HCT116 (cell line): ENCODE results near the gene POLR2H. TPM values are rescaled to one million over a fixed set of nuclear protein-coding genes. Genes with fewer than 3 reads are reported as not detected.

Source experiments
- ATAC-seq: fragments of 200-7000 bp; cut with Tn5 transposase; 2 replicates; pipeline ENCODE4 v1.9.1; 2020; ENCODE audit warnings: mild to moderate bottlenecking, moderate library complexity
- BruUV-seq: library from RNA; stranded (reverse); fragments of 400-500 nt; replicated peaks from 2 replicates; lab custom pipeline; 2021; lab: Mats Ljungman, UMichigan
- CTCF ChIA-PET: fragments of 300-600 bp; sonication (Branson Sonifier 250); formaldehyde crosslinking; loops from one replicate; lab custom pipeline; 2021; ENCODE audit warnings: antibody characterized with exemption; lab: Charles Lee
- POLR2A ChIA-PET: fragments of 300-600, 350-600 bp; sonication (Branson Sonifier 250); formaldehyde crosslinking; loops from one replicate; lab custom pipeline; 2021; ENCODE audit warnings: antibody characterized with exemption; lab: Charles Lee
- RAD21 ChIA-PET, 2 experiments: fragments of 300-600 bp; sonication (Branson Sonifier 250); formaldehyde crosslinking; loops; one replicate each; lab custom pipeline; 2023; ENCODE audit warnings: low total read pairs in 2 of 2; ENCODE audit not compliant: uncharacterized antibody in 2 of 2, unreplicated experiment in 2 of 2, low non-redundant PET in 1 of 2; lab: Charles Lee
- DNase-seq: peaks from one replicate; pipeline ENCODE4 v3.0.0-alpha.2; 2010; ENCODE audit warnings: low read depth, low spot score
- H2AFZ ChIP-seq: fragments of 200-600 bp; shearing (Covaris generic), sonication (generic); 2 replicates; pipeline ENCODE4 v1.6.1; 2017; ENCODE audit warnings: low read depth, mixed run types, mixed read lengths, antibody characterized with exemption, low read length; ENCODE audit not compliant: poor library complexity, severe bottlenecking
- H3K27ac ChIP-seq: 2 replicates; pipeline ENCODE4 v1.5.1; 2012; ENCODE audit warnings: low read depth, low read length
- H3K27me3 ChIP-seq: fragments of 200-600 bp; sonication (generic); 2 replicates; pipeline ENCODE4 v1.6.1; 2016; ENCODE audit warnings: mixed run types, low read length, mixed read lengths; ENCODE audit not compliant: insufficient read depth
- H3K36me3 ChIP-seq, 2 experiments: fragments of 200-500 bp in 1 of 2; fragments of 200-600 bp in 1 of 2; sonication (Bioruptor generic) in 1 of 2; sonication (generic) in 1 of 2; 2 replicates each; pipeline versions ENCODE4 v1.5.1 to v1.6.1; 2014 to 2016; ENCODE audit warnings: low read length in 2 of 2, inconsistent platforms in 1 of 2, mixed read lengths in 1 of 2, mixed run types in 1 of 2; ENCODE audit not compliant: insufficient read depth in 2 of 2, control insufficient read depth in 1 of 2
- H3K4me1 ChIP-seq, 2 experiments: fragments of 200-600 bp in 1 of 2; sonication (generic) in 1 of 2; 2 replicates each; pipeline versions ENCODE4 v1.5.1 to v1.6.1; 2012 to 2017; ENCODE audit warnings: low read length in 2 of 2, inconsistent platforms in 1 of 2, mild to moderate bottlenecking in 1 of 2, mixed read lengths in 1 of 2, mixed run types in 1 of 2, moderate library complexity in 1 of 2; ENCODE audit not compliant: insufficient read depth in 2 of 2, control insufficient read depth in 1 of 2
- H3K4me2 ChIP-seq: fragments of 200-600 bp; sonication (generic); 2 replicates; pipeline ENCODE4 v1.6.1; 2017; ENCODE audit warnings: mixed run types, low read length, mixed read lengths
- H3K4me3 ChIP-seq, 2 experiments: fragments of 200-600 bp in 1 of 2; sonication (generic) in 1 of 2; replicated peaks in 1 of 2; 2 replicates each; pipeline ENCODE4 v1.5.1; 2011 to 2016; ENCODE audit warnings: low read length in 2 of 2, control low read depth in 1 of 2, low read depth in 1 of 2, mild to moderate bottlenecking in 1 of 2, mixed read lengths in 1 of 2, mixed run types in 1 of 2
- H3K79me2 ChIP-seq: fragments of 200-600 bp; sonication (generic); 2 replicates; pipeline ENCODE4 v1.6.1; 2017; ENCODE audit warnings: mild to moderate bottlenecking, mixed run types, low read length, moderate library complexity, mixed read lengths; ENCODE audit not compliant: insufficient read depth
- H3K9ac ChIP-seq: fragments of 200-600 bp; sonication (generic); 2 replicates; pipeline ENCODE4 v1.6.1; 2016; ENCODE audit warnings: low read length, mixed read lengths
- H3K9me2 ChIP-seq: fragments of 200-600 bp; sonication (generic), shearing (Covaris generic); 2 replicates; pipeline ENCODE4 v1.6.1; 2017; ENCODE audit warnings: mixed run types, mild to moderate bottlenecking, moderate library complexity; ENCODE audit not compliant: insufficient read depth
- H3K9me3 ChIP-seq, 2 experiments: fragments of 200-500 bp in 1 of 2; fragments of 200-600 bp in 1 of 2; sonication (Bioruptor generic) in 1 of 2; sonication (generic) in 1 of 2; 2 replicates each; pipeline ENCODE4 v1.6.1; 2014 to 2017; ENCODE audit warnings: low read length in 2 of 2, mixed read lengths in 2 of 2, inconsistent platforms in 1 of 2, low read depth in 1 of 2, mild to moderate bottlenecking in 1 of 2, mixed run types in 1 of 2, moderate library complexity in 1 of 2; ENCODE audit not compliant: control insufficient read depth in 1 of 2, insufficient read depth in 1 of 2
- H4K20me1 ChIP-seq: fragments of 200-600 bp; sonication (generic), shearing (Covaris generic); 2 replicates; pipeline ENCODE4 v1.6.1; 2017; ENCODE audit warnings: mixed run types, mild to moderate bottlenecking, moderate library complexity; ENCODE audit not compliant: insufficient read depth
- CBX3 ChIP-seq: IDR thresholded peaks from 2 replicates; pipeline ENCODE4 v1.6.1; 2012; ENCODE audit warnings: low read depth
- CEBPB ChIP-seq: IDR thresholded peaks from 2 replicates; pipeline ENCODE4 v1.6.1; 2012; ENCODE audit warnings: low read depth
- EGR1 ChIP-seq: IDR thresholded peaks from 2 replicates; pipeline ENCODE4 v1.6.1; 2012; ENCODE audit warnings: low read depth
- ELF1 ChIP-seq: IDR thresholded peaks from 2 replicates; pipeline ENCODE4 v1.6.1; 2012; ENCODE audit warnings: low read depth, borderline replicate concordance
- EZH2 ChIP-seq: fragments of 200-600 bp; sonication (generic); IDR thresholded peaks from 2 replicates; pipeline ENCODE4 v1.6.1; 2017; ENCODE audit warnings: antibody characterized with exemption, mixed run types
- EZH2phosphoT487 ChIP-seq: fragments of 200-600 bp; IDR thresholded peaks from 2 replicates; pipeline ENCODE4 v1.6.1; 2018; ENCODE audit warnings: antibody characterized with exemption, borderline replicate concordance
- FOSL1 ChIP-seq: IDR thresholded peaks from 2 replicates; pipeline ENCODE4 v1.6.1; 2012; ENCODE audit warnings: low read depth
- JUND ChIP-seq: IDR thresholded peaks from 2 replicates; pipeline ENCODE4 v1.6.1; 2012
- POLR2A ChIP-seq: IDR thresholded peaks from 2 replicates; pipeline ENCODE4 v1.7.0; 2011; ENCODE audit warnings: borderline replicate concordance; ENCODE audit not compliant: insufficient read depth, insufficient read length; ENCODE audit errors: extremely low read depth
- POLR2AphosphoS5 ChIP-seq: IDR thresholded peaks from 2 replicates; pipeline ENCODE4 v1.6.1; 2011; ENCODE audit warnings: mild to moderate bottlenecking, low read depth, low read length, moderate library complexity
- RAD21 ChIP-seq: IDR thresholded peaks from 2 replicates; pipeline ENCODE4 v1.6.1; 2012; ENCODE audit warnings: low read depth, mild to moderate bottlenecking
- SP1 ChIP-seq: IDR thresholded peaks from 2 replicates; pipeline ENCODE4 v1.6.1; 2012; ENCODE audit warnings: low read depth
- ZNF274 ChIP-seq: fragments of 200-500 bp; sonication (Bioruptor generic); IDR thresholded peaks from 2 replicates; pipeline ENCODE4 v1.6.1; 2014; ENCODE audit warnings: mild to moderate bottlenecking, low read depth, low read length, inconsistent platforms
- intact Hi-C: fragments of 100-400 bp; cut with micrococcal nuclease; formaldehyde crosslinking; loops from 2 replicates; pipeline ENCODE4 v1.10.0; 2022
- total RNA-seq: library from RNA; stranded (reverse); gene quantifications from one replicate; pipeline ENCODE4 v1.2.1, GENCODE V29; 2021; ENCODE audit not compliant: unreplicated experiment
- TF ChIP-seq, protein P1 (sequence below): IDR thresholded peaks from 2 replicates; pipeline ENCODE4 v1.6.1; 2012
- TF ChIP-seq, protein P2 (sequence below): IDR thresholded peaks from 2 replicates; pipeline ENCODE4 v1.6.1; 2011; ENCODE audit warnings: mild to moderate bottlenecking, low read length, moderate library complexity; ENCODE audit not compliant: insufficient replicate concordance; ENCODE audit errors: extremely low read depth

Gene POLR2H
- total RNA-seq, 1 experiment from 2014 or later = 156 TPM

DNA sequence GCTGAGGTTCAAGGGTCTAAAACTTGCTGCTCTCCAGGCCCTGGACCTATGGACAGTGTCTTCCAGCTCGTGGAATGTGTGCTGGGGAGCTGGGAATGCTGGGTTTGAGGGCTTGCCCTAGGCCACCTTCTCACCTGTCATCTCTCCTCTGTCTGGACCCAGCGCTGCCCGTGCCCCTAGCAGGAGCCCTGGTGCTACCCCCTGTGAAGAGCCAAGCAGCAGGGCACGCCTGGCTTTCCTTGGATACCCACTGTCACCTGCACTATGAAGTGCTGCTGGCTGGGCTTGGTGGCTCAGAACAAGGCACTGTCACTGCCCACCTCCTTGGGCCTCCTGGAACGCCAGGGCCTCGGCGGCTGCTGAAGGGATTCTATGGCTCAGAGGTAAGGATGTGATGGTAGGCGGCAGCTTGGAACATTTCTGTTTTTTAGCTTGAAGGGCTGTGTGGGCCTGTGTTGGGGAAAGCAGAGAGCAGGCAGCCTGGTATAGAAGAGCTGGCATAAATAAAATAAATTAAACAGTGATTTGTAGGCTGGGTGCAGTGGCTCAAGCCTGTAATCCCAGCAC is 23.4 kb downstream of the POLR2H start:
- no peak for DNase-seq
- Histone ChIP-seq H4K20me1 (no peaks in the 10 kb centered on the region), H3K4me1 (peaks cover 2 to 6% of the 10 kb centered on the region in 2 experiments; a peak in 1 of 4 replicates), H3K27ac (no peak overlapping the region), H3K9me3 (no peaks in the 10 kb centered on the region), H3K79me2 (no peaks in the 10 kb centered on the region), H3K9ac (no peak overlapping the region), H3K4me2 (no peak overlapping the region), H3K27me3 (no peaks in the 10 kb centered on the region), H3K4me3 (no peak overlapping the region), H2AFZ (no peak overlapping the region), H3K9me2 (no peaks in the 10 kb centered on the region), H3K36me3 (no peaks in the 10 kb centered on the region)
- CTCF ChIA-PET = no interaction called here
- TF ChIP-seq POLR2A = no peak
- no peak for TF ChIP-seq SP1
- TF ChIP-seq RAD21 = no peak
- no peak for TF ChIP-seq FOSL1
- TF ChIP-seq CEBPB = no peak
- TF ChIP-seq ELF1 = no peak
- no peak for TF ChIP-seq EGR1
- TF ChIP-seq JUND = no peak
- TF ChIP-seq POLR2AphosphoS5 = no peak
- TF ChIP-seq EZH2phosphoT487 = no peak
- no peak for TF ChIP-seq EZH2
- TF ChIP-seq CBX3 = no peak
- TF ChIP-seq, protein P1, sequence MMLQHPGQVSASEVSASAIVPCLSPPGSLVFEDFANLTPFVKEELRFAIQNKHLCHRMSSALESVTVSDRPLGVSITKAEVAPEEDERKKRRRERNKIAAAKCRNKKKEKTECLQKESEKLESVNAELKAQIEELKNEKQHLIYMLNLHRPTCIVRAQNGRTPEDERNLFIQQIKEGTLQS = no peak
- no peak for TF ChIP-seq ZNF274
- TF ChIP-seq, protein P2, sequence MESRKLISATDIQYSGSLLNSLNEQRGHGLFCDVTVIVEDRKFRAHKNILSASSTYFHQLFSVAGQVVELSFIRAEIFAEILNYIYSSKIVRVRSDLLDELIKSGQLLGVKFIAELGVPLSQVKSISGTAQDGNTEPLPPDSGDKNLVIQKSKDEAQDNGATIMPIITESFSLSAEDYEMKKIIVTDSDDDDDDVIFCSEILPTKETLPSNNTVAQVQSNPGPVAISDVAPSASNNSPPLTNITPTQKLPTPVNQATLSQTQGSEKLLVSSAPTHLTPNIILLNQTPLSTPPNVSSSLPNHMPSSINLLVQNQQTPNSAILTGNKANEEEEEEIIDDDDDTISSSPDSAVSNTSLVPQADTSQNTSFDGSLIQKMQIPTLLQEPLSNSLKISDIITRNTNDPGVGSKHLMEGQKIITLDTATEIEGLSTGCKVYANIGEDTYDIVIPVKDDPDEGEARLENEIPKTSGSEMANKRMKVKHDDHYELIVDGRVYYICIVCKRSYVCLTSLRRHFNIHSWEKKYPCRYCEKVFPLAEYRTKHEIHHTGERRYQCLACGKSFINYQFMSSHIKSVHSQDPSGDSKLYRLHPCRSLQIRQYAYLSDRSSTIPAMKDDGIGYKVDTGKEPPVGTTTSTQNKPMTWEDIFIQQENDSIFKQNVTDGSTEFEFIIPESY = no peak
- no peak for ATAC-seq
- intact Hi-C loops = no loop called here
- RAD21 ChIA-PET = no interaction called here
- POLR2A ChIA-PET = interaction anchor here (1.2 kb wide), 1 partner anchor 10 kb away, joined by 3 read pairs; no protein-coding TSS in a partner anchor
- no TSS peak for BruUV-seq
